ENCODE data around the gene CNTNAP5.

Gene CNTNAP5

GRCh38 chr2:124704071-124704925, 679.2 kb downstream of the CNTNAP5 start:
- Histone ChIP-seq H2BK120ac (ENCODE audit: insufficient read depth, low read length, poor library complexity) (no peak overlapping the region), H3K4ac (ENCODE audit: low read depth, low read length) (no peak overlapping the region), H3K14ac (ENCODE audit: low read length) (no peak overlapping the region), H3K79me1 (ENCODE audit: low read length) (no peaks in the 10 kb centered on the region), H3K23ac (ENCODE audit: low read length) (no peak overlapping the region), H3K27me3 (ENCODE audit: insufficient read depth, low read length) (no peaks in the 10 kb centered on the region), H2BK12ac (ENCODE audit: low read length) (no peak overlapping the region), H2BK5ac (ENCODE audit: low read depth, low read length, poor library complexity) (no peak overlapping the region), H3K9me3 (ENCODE audit: insufficient read depth, low read depth, low read length) (no peaks in the 10 kb centered on the region), H2AFZ (ENCODE audit: insufficient read depth, low read length, poor library complexity) (no peak overlapping the region), H3K18ac (ENCODE audit: low read length) (no peak overlapping the region), H4K12ac (ENCODE audit: low read depth, low read length) (no peak overlapping the region), H3K27ac (ENCODE audit: low read depth, low read length) (no peak overlapping the region), H4K8ac (ENCODE audit: low read depth, low read length) (no peak overlapping the region), H4K91ac (ENCODE audit: low read depth, low read length) (no peak overlapping the region), H3K9ac (ENCODE audit: low read length) (no peak overlapping the region), H2AK5ac (ENCODE audit: low read length) (no peak overlapping the region), H3K79me2 (ENCODE audit: control insufficient read depth, insufficient read depth, low read length, poor library complexity) (no peaks in the 10 kb centered on the region), H3K4me3 (ENCODE audit: low read depth, low read length) (no peak overlapping the region), H3K4me2 (ENCODE audit: low read length) (no peak overlapping the region), H3K4me1 (ENCODE audit: control insufficient read depth in 1 of 2, insufficient read depth in 2 of 2, low read length in 2 of 2) (no peaks in the 10 kb centered on the region), H3K36me3 (ENCODE audit: control insufficient read depth in 1 of 2, insufficient read depth in 2 of 2, low read length in 2 of 2) (no peaks in the 10 kb centered on the region)
- no CpG with 5 or more reads among the region's 5 CpGs for WGBS (ENCODE audit: extremely low coverage, insufficient coverage, insufficient read length)
- no peak for DNase-seq

DNA sequence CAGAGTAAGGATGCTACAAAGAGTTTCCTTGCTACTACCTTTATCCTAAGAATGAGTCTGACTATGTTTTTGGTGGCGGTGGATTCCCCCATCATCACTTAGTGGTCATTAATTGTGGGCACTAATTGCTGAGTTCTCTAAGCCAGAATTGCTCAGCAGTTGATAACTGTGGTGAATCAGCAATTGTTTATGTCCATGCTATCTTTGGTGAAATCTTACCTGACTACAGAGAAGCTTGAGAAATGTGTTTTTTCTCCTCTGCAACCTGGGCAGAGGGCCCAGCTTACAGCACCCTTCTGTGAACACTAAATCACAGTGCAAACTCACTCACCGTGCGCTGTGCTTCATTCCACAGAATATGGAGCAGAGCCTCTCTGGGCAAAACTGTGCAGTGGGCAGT, 683.6 kb downstream of the CNTNAP5 start:
- H4K12ac ChIP-seq (ENCODE audit: low read depth, low read length) = no peak overlapping the region
- H2BK120ac ChIP-seq (ENCODE audit: insufficient read depth, low read length, poor library complexity) = no peak overlapping the region
- H2AK5ac ChIP-seq (ENCODE audit: low read length) = no peak overlapping the region
- no peak overlapping the region for H2AFZ ChIP-seq (ENCODE audit: insufficient read depth, low read length, poor library complexity)
- no peak overlapping the region for H2BK5ac ChIP-seq (ENCODE audit: low read depth, low read length, poor library complexity)
- no peak overlapping the region for H3K4me3 ChIP-seq (ENCODE audit: low read depth, low read length)
- no peaks in the 10 kb centered on the region for H3K4me1 ChIP-seq (ENCODE audit: control insufficient read depth in 1 of 2, insufficient read depth in 2 of 2, low read length in 2 of 2)
- H3K14ac ChIP-seq (ENCODE audit: low read length) = no peak overlapping the region
- H3K79me1 ChIP-seq (ENCODE audit: low read length) = no peaks in the 10 kb centered on the region
- no peak overlapping the region for H4K91ac ChIP-seq (ENCODE audit: low read depth, low read length)
- no peak overlapping the region for H4K8ac ChIP-seq (ENCODE audit: low read depth, low read length)
- no peak overlapping the region for H3K27ac ChIP-seq (ENCODE audit: low read depth, low read length)
- H3K18ac ChIP-seq (ENCODE audit: low read length) = no peak overlapping the region
- no CpG with 5 or more reads among the region's 3 CpGs for WGBS (ENCODE audit: extremely low coverage, insufficient coverage, insufficient read length)
- H3K4me2 ChIP-seq (ENCODE audit: low read length) = no peak overlapping the region
- no peak overlapping the region for H2BK12ac ChIP-seq (ENCODE audit: low read length)
- no peaks in the 10 kb centered on the region for H3K9me3 ChIP-seq (ENCODE audit: insufficient read depth, low read depth, low read length)
- H3K27me3 ChIP-seq (ENCODE audit: insufficient read depth, low read length) = no peaks in the 10 kb centered on the region
- no peaks in the 10 kb centered on the region for H3K36me3 ChIP-seq (ENCODE audit: control insufficient read depth in 1 of 2, insufficient read depth in 2 of 2, low read length in 2 of 2)
- H3K79me2 ChIP-seq (ENCODE audit: control insufficient read depth, insufficient read depth, low read length, poor library complexity) = no peaks in the 10 kb centered on the region
- H3K23ac ChIP-seq (ENCODE audit: low read length) = no peak overlapping the region
- DNase-seq = no peak
- no peak overlapping the region for H3K9ac ChIP-seq (ENCODE audit: low read length)
- H3K4ac ChIP-seq (ENCODE audit: low read depth, low read length) = no peak overlapping the region

DNA sequence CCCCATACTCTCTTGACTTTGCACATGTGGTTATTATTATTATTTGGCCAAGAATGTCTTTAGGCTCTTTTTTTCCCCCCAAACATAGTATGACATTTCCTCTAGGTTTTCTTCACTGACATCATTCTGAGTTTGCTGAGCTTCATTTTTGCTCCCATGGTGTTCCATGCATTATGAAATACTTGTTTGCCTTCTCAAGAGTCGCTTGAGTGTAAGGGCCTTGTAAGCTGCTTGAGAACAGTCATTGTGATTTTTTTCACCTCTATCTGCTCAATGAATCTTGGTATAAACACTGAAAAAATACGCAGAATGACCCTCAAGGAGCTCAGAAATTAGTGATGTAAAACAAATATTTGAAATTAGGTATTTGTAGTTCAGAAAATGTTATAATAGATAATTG, 688.9 kb downstream of the CNTNAP5 start:
- Histone ChIP-seq H3K4me1 (ENCODE audit: control insufficient read depth in 1 of 2, insufficient read depth in 2 of 2, low read length in 2 of 2) (no peaks in the 10 kb centered on the region), H4K12ac (ENCODE audit: low read depth, low read length) (no peak overlapping the region), H3K27me3 (ENCODE audit: insufficient read depth, low read length) (no peaks in the 10 kb centered on the region), H3K79me2 (ENCODE audit: control insufficient read depth, insufficient read depth, low read length, poor library complexity) (no peaks in the 10 kb centered on the region), H3K9me3 (ENCODE audit: insufficient read depth, low read depth, low read length) (no peaks in the 10 kb centered on the region), H3K27ac (ENCODE audit: low read depth, low read length) (no peak overlapping the region), H3K9ac (ENCODE audit: low read length) (no peak overlapping the region), H2AFZ (ENCODE audit: insufficient read depth, low read length, poor library complexity) (no peak overlapping the region), H2BK12ac (ENCODE audit: low read length) (no peak overlapping the region), H3K23ac (ENCODE audit: low read length) (no peak overlapping the region), H3K4ac (ENCODE audit: low read depth, low read length) (no peak overlapping the region), H2BK120ac (ENCODE audit: insufficient read depth, low read length, poor library complexity) (no peak overlapping the region), H4K91ac (ENCODE audit: low read depth, low read length) (no peak overlapping the region), H3K18ac (ENCODE audit: low read length) (no peak overlapping the region), H3K36me3 (ENCODE audit: control insufficient read depth in 1 of 2, insufficient read depth in 2 of 2, low read length in 2 of 2) (no peaks in the 10 kb centered on the region), H2AK5ac (ENCODE audit: low read length) (no peak overlapping the region), H2BK5ac (ENCODE audit: low read depth, low read length, poor library complexity) (no peak overlapping the region), H3K79me1 (ENCODE audit: low read length) (no peaks in the 10 kb centered on the region), H3K14ac (ENCODE audit: low read length) (no peak overlapping the region), H3K4me3 (ENCODE audit: low read depth, low read length) (no peak overlapping the region), H4K8ac (ENCODE audit: low read depth, low read length) (no peak overlapping the region), H3K4me2 (ENCODE audit: low read length) (no peak overlapping the region)
- no peak for DNase-seq
- WGBS (ENCODE audit: extremely low coverage, insufficient coverage, insufficient read length) = no CpG with 5 or more reads among the region's 2 CpGs

DNA sequence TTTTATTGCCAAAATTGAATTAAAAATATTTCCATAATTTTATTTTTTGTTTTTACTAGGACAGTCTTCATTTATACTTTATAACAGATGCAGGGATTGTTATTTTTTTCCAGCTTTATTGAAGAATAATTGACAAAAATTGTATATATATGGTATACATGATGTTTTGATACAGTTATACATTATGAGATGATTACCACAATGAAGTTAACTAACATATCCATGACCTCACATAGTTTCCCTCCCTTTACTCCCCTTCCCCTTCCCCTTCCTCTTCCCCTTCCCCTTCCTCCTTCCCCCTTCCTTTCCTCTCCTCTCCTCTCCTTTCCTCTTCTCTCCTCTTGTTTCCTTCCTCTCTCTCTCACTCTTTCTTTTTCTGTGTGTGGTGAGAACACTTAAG, 700.1 kb downstream of the CNTNAP5 start:
- Histone ChIP-seq H3K36me3 (ENCODE audit: control insufficient read depth in 1 of 2, insufficient read depth in 2 of 2, low read length in 2 of 2) (no peaks in the 10 kb centered on the region), H4K8ac (ENCODE audit: low read depth, low read length) (no peak overlapping the region), H3K27ac (ENCODE audit: low read depth, low read length) (no peak overlapping the region), H3K4me3 (ENCODE audit: low read depth, low read length) (no peak overlapping the region), H3K4ac (ENCODE audit: low read depth, low read length) (no peak overlapping the region), H3K9me3 (ENCODE audit: insufficient read depth, low read depth, low read length) (no peaks in the 10 kb centered on the region), H2BK120ac (ENCODE audit: insufficient read depth, low read length, poor library complexity) (no peak overlapping the region), H3K4me2 (ENCODE audit: low read length) (no peak overlapping the region), H3K79me2 (ENCODE audit: control insufficient read depth, insufficient read depth, low read length, poor library complexity) (no peaks in the 10 kb centered on the region), H2AFZ (ENCODE audit: insufficient read depth, low read length, poor library complexity) (no peak overlapping the region), H3K79me1 (ENCODE audit: low read length) (no peaks in the 10 kb centered on the region), H3K18ac (ENCODE audit: low read length) (no peak overlapping the region), H3K14ac (ENCODE audit: low read length) (no peak overlapping the region), H2BK12ac (ENCODE audit: low read length) (no peak overlapping the region), H3K9ac (ENCODE audit: low read length) (no peak overlapping the region), H3K4me1 (ENCODE audit: control insufficient read depth in 1 of 2, insufficient read depth in 2 of 2, low read length in 2 of 2) (no peaks in the 10 kb centered on the region), H2AK5ac (ENCODE audit: low read length) (no peak overlapping the region), H4K91ac (ENCODE audit: low read depth, low read length) (no peak overlapping the region), H3K27me3 (ENCODE audit: insufficient read depth, low read length) (no peaks in the 10 kb centered on the region), H2BK5ac (ENCODE audit: low read depth, low read length, poor library complexity) (no peak overlapping the region), H4K12ac (ENCODE audit: low read depth, low read length) (no peak overlapping the region), H3K23ac (ENCODE audit: low read length) (no peak overlapping the region)
- no peak for DNase-seq
